Activated naive CD4-positive, alpha-beta T cell treated with anti-CD3 and anti-CD28 coated beads for 36 hours (primary cell): ENCODE data around the gene MUC5B. TPM values are rescaled to one million over a fixed set of nuclear protein-coding genes. Genes with fewer than 3 reads are reported as not detected.
"Not testable (repeated sequence)": the region's sequence is repeated elsewhere in the genome, so short reads cannot be mapped to it uniquely, and the experiment has no call there.

Source experiments
- CTCF ChIA-PET: fragments of 350-600 bp; sonication (Branson Sonifier 250); formaldehyde crosslinking; loops from one replicate; lab custom pipeline; 2021; ENCODE audit warnings: antibody characterized with exemption; lab: Charles Lee
- DNase-seq: peaks from one replicate; pipeline ENCODE4 v3.0.0-alpha.2; 2020
- H3K27ac Mint-ChIP-seq: one replicate; pipeline ENCODE4 v1.8.0; 2021; ENCODE audit warnings: mild to moderate bottlenecking, mixed read lengths
- H3K27me3 Mint-ChIP-seq: one replicate; pipeline ENCODE4 v1.8.0; 2021; ENCODE audit warnings: low read depth, mixed read lengths
- H3K36me3 Mint-ChIP-seq: one replicate; pipeline ENCODE4 v1.8.0; 2021; ENCODE audit warnings: low read depth, mixed read lengths
- H3K4me1 Mint-ChIP-seq: one replicate; pipeline ENCODE4 v1.8.0; 2021; ENCODE audit warnings: low read depth, mixed read lengths
- H3K4me3 Mint-ChIP-seq: one replicate; pipeline ENCODE4 v1.8.0; 2021; ENCODE audit warnings: mild to moderate bottlenecking, moderate library complexity, mixed read lengths
- H3K9me3 Mint-ChIP-seq: one replicate; pipeline ENCODE4 v1.8.0; 2021; ENCODE audit warnings: mixed read lengths
- intact Hi-C: fragments of 100-400 bp; cut with micrococcal nuclease; formaldehyde crosslinking; loops from one replicate; pipeline ENCODE4 v1.15.1; 2023
- total RNA-seq, 2 experiments: library from RNA; stranded (reverse); gene quantifications; one replicate each; pipeline ENCODE4 v1.2.3, GENCODE V29; 2021

The MUC5B gene
- total RNA-seq, 2 experiments from 2014 or later: not detected

DNA sequence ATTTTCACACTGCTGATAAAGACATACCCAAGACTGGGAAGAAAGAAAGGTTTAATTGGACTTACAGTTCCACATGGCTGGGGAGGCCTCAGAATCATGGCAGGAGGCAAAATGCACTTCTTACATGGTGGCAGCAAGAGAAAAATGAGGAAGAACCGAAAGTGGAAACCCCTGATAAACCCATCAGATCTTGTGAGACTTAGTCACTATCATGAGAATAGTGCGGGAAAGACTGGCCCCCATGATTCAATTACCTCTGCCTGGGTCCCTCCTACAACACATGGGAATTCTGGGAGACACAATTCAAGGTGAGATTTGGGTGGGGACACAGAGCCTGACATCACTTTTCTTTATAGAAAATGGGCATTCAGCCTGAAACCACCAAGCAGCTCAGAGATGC lies 44.1 kb downstream of the MUC5B start:
- intact Hi-C loops, H3K27me3 Mint-ChIP-seq, H3K27ac Mint-ChIP-seq, H3K36me3 Mint-ChIP-seq, H3K4me3 Mint-ChIP-seq, DNase-seq, H3K9me3 Mint-ChIP-seq, CTCF ChIA-PET: not testable (repeated sequence)
- peaks cover 15% of the 10 kb centered on the region for H3K4me1 Mint-ChIP-seq

- peaks cover 14% of the 10 kb centered on the region for H3K4me1 Mint-ChIP-seq
These were observed 44.7 kb downstream of the MUC5B start for GRCh38 chr11:1267441-1268100.

GRCh38 chr11:1269957-1270356 lies 47.1 kb downstream of the MUC5B start:
- Mint-ChIP-seq H3K27me3 (no peaks in the 10 kb centered on the region), H3K4me3 (no peak overlapping the region), H3K36me3 (no peaks in the 10 kb centered on the region), H3K27ac (no peak overlapping the region), H3K9me3 (peaks cover 3% of the 10 kb centered on the region), H3K4me1 (no peaks in the 10 kb centered on the region)
- intact Hi-C loops: no loop called here
- CTCF ChIA-PET: no interaction called here
- DNase-seq: no peak

More at GRCh38 chr11:1267441-1268100, 44.7 kb downstream of the MUC5B start:
- H3K27me3 Mint-ChIP-seq: no peaks in the 10 kb centered on the region
- no peak for DNase-seq
- peaks cover 7% of the 10 kb centered on the region for H3K9me3 Mint-ChIP-seq
- peaks cover 2% of the 10 kb centered on the region for H3K36me3 Mint-ChIP-seq
- intact Hi-C loops: no loop called here
- H3K27ac Mint-ChIP-seq: no peak overlapping the region
- H3K4me3 Mint-ChIP-seq: no peak overlapping the region
- CTCF ChIA-PET: no interaction called here

DNA sequence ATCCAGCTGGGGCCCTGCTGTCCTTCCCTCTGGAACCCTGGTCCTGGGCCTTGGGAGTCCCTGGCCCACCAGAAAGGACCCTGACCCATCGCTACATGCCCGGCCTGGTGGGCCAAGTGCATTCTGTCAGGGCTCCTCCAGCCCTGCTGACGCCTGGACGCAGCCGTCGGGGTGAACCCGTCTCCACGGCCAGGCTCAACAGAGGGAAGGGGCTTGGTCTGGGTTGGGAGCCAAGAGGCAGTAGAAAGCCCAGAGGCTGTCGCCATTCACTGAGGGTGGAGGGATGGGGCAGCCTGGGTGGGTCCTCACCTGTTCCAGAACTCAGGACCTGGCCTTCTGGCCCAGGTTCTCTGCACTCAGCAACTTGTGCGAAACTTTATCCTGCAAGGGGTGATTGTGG lies 47.6 kb downstream of the MUC5B start:
- no peaks in the 10 kb centered on the region for H3K4me1 Mint-ChIP-seq
- DNase-seq: no peak
- CTCF ChIA-PET: no interaction called here

GRCh38 chr11:1271002-1271401 lies 48.1 kb downstream of the MUC5B start:
- H3K9me3 Mint-ChIP-seq: no peaks in the 10 kb centered on the region
- CTCF ChIA-PET: no interaction called here
- H3K4me1 Mint-ChIP-seq: no peaks in the 10 kb centered on the region
- DNase-seq: no peak
- H3K27me3 Mint-ChIP-seq: no peaks in the 10 kb centered on the region
- H3K27ac Mint-ChIP-seq: no peak overlapping the region
- no peak overlapping the region for H3K4me3 Mint-ChIP-seq
- H3K36me3 Mint-ChIP-seq: no peaks in the 10 kb centered on the region
- intact Hi-C loops: no loop called here

More for the DNA sequence above, 47.6 kb downstream of the MUC5B start:
- H3K4me3 Mint-ChIP-seq: no peak overlapping the region
- peaks cover under 1% of the 10 kb centered on the region for H3K9me3 Mint-ChIP-seq
- intact Hi-C loops: no loop called here
- no peaks in the 10 kb centered on the region for H3K27me3 Mint-ChIP-seq
- H3K27ac Mint-ChIP-seq: no peak overlapping the region
- no peaks in the 10 kb centered on the region for H3K36me3 Mint-ChIP-seq

DNA sequence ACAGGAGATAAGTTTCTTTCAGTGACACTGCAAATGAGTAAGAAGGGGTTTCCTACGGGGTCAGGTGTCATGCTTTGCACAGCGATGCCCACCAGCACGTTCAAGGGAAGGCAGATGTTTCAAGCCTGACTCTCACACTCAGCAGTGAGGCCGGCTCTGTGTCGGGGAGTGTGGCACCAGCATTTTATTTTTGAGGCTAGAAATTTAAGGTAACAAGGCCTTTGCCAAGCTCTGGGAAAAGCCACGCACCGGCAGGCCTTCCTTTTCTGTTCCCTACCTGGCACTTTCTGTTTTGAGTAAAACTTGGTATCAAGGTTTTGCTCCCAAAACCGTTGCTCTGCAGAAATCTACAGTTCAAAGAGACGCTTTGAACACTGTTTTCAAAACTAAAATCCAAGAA lies 48.5 kb downstream of the MUC5B start:
- H3K27me3 Mint-ChIP-seq: no peaks in the 10 kb centered on the region
- no peak overlapping the region for H3K4me3 Mint-ChIP-seq
- no peaks in the 10 kb centered on the region for H3K36me3 Mint-ChIP-seq
- CTCF ChIA-PET: no interaction called here
- H3K4me1 Mint-ChIP-seq: no peaks in the 10 kb centered on the region
- no peak for DNase-seq
- no peak overlapping the region for H3K27ac Mint-ChIP-seq
- intact Hi-C loops: no loop called here
- H3K9me3 Mint-ChIP-seq: no peaks in the 10 kb centered on the region

- DNase-seq: no peak
- H3K27me3 Mint-ChIP-seq: no peaks in the 10 kb centered on the region
- intact Hi-C loops: no loop called here
- H3K4me3 Mint-ChIP-seq: no peak overlapping the region
- H3K4me1 Mint-ChIP-seq: no peaks in the 10 kb centered on the region
- H3K27ac Mint-ChIP-seq: no peak overlapping the region
- H3K9me3 Mint-ChIP-seq: no peaks in the 10 kb centered on the region
- CTCF ChIA-PET: no interaction called here
- no peaks in the 10 kb centered on the region for H3K36me3 Mint-ChIP-seq
These were observed 49.1 kb downstream of the MUC5B start for GRCh38 chr11:1271927-1272326.

DNA sequence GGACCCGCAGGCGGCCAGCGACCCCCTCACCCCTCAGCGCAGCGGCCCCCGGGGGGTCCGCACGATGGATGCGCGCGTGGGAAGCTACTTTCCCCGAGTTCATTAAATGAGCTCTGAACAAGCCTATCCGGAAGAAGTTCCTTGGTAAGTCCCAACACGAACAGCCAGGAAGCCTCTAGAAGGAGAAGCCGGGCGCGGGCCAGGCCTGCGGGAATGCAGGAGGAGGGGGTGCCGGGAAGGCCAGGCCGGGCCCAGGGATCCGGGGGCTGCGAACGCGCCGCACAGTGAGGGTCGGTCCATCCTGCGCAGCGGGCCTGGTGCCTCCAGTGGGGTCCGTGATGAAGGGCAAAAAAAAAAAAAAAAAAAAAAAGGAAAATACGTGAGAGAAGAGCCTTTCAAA lies 49.7 kb downstream of the MUC5B start:
- CTCF ChIA-PET: no interaction called here
- no peak overlapping the region for H3K27ac Mint-ChIP-seq
- no peaks in the 10 kb centered on the region for H3K27me3 Mint-ChIP-seq
- intact Hi-C loops: no loop called here
- no peak for DNase-seq
- H3K4me3 Mint-ChIP-seq: no peak overlapping the region
- H3K9me3 Mint-ChIP-seq: no peaks in the 10 kb centered on the region
- no peaks in the 10 kb centered on the region for H3K36me3 Mint-ChIP-seq
- no peaks in the 10 kb centered on the region for H3K4me1 Mint-ChIP-seq

- intact Hi-C loops: no loop called here
- Mint-ChIP-seq H3K9me3 (no peaks in the 10 kb centered on the region), H3K27ac (no peak overlapping the region), H3K4me3 (no peak overlapping the region), H3K27me3 (no peaks in the 10 kb centered on the region), H3K36me3 (no peaks in the 10 kb centered on the region), H3K4me1 (no peaks in the 10 kb centered on the region)
- no peak for DNase-seq
- CTCF ChIA-PET: no interaction called here
These were observed 51.6 kb downstream of the MUC5B start for GRCh38 chr11:1274501-1274900.

DNA sequence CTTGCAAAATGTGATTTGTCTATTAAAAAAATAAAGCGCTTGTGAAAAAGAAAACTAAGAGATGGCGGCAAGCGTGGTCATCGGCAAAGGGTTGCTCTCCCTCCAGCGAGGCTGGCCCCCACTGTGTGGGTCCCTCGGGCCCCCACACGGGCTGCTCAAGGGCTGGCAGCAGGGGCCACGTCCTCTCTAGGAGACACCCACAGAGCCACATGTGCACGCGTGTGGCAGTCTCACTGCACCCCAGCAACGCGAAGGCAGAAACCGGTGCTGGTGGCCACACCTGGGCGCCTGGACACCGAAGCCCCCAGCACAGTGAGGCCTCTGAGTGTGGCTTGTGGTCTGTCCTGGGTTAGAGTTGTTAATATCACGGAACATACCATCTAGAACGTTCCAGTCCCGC lies 52.2 kb downstream of the MUC5B start:
- H3K27ac Mint-ChIP-seq: no peak overlapping the region
- intact Hi-C loops: no loop called here
- no peak for DNase-seq
- H3K27me3 Mint-ChIP-seq: no peaks in the 10 kb centered on the region
- H3K36me3 Mint-ChIP-seq: no peaks in the 10 kb centered on the region
- H3K4me1 Mint-ChIP-seq: no peaks in the 10 kb centered on the region
- no peaks in the 10 kb centered on the region for H3K9me3 Mint-ChIP-seq
- CTCF ChIA-PET: no interaction called here
- no peak overlapping the region for H3K4me3 Mint-ChIP-seq

DNA sequence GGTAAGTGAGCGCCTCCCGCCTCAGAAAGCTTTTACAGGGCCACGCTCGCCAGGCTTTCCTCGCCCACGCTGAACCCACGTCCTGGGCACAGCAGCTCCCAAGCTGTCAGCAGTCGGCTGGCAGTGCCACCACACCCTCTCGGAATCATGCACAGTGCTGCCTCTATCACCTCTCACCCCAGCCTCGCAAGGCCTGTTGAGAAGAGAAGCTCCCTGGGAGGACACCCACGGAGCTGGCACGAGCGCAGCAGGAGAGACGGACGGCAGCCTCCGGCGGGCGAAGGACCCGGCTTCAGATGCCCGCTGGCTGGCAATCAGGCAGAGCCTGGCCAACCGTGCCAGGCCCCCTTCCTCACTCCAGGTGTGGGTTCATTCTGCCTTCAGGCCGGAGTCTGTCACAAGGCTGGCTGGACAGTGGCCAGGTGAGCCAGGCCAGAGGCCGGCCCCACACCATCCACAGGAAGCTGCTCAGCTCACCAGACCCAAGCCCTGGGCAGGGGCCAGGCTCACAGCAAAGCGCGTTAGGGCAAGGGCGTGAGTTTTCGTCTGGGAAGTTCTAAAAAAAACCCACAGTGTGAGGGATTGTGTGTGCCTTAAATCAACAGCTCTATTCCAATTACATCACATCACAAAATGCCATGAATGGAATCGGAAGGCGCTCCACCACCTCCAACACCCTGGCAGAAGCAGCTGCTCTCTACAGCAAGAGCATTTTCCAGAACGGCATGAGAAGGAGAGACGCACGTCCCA lies 53.4 kb downstream of the MUC5B start:
- intact Hi-C loops: no loop called here
- Mint-ChIP-seq H3K4me1 (no peaks in the 10 kb centered on the region), H3K27ac (no peak overlapping the region), H3K4me3 (no peak overlapping the region), H3K9me3 (no peaks in the 10 kb centered on the region), H3K36me3 (no peaks in the 10 kb centered on the region), H3K27me3 (no peaks in the 10 kb centered on the region)
- DNase-seq: no peak
- CTCF ChIA-PET: no interaction called here

DNA sequence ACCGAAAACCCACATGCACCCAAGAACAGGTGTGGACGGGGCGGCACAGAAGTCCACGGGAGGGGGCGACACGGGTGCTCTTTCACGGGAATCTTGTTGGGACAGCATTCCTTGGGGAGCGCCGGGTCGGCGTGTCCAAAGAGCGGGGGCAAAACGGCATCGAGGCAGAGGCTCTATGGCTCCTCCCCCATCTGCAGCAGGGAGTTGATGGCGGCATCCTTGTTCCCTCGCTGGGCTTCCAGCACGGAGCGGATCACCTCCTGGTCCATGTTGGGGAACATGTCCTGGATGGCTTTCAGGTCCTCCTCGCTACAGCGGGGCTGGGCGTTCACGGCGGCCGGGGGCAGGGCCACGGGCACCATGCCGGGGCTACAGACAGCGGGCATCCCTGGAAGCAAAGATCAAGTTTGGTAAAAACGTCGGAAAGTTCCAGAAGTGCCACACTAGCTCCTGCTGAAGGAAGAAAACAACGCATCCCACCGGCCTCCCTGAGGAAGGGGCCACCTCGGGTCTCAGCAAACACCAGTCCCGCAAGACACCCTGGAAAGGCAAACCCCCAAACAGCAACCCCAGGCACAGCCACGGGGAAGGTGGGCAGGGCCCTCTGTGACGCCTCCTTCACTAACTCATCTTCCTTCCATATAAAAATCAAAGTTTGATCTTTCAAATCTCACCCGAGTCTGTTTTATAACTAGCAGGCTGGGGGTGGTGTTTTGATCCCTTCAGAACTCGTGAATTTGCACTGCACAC lies 54.2 kb downstream of the MUC5B start:
- Mint-ChIP-seq H3K9me3 (no peaks in the 10 kb centered on the region), H3K27ac (no peak overlapping the region), H3K36me3 (no peaks in the 10 kb centered on the region), H3K27me3 (no peaks in the 10 kb centered on the region), H3K4me1 (no peaks in the 10 kb centered on the region), H3K4me3 (no peak overlapping the region)
- CTCF ChIA-PET: no interaction called here
- DNase-seq: no peak
- intact Hi-C loops: no loop called here
